Suppressor macrophage treated with lipopolysaccharide for 1 hour (primary cell): ENCODE data around the gene SNAPIN.
"Not testable (repeated sequence)": the region's sequence is repeated elsewhere in the genome, so short reads cannot be mapped to it uniquely, and the experiment has no call there.

ENCODE experiments used
- DNase-seq, 3 donors: peaks; one replicate each; pipeline ENCODE4 v3.0.0-alpha.2; 2020 to 2022

The SNAPIN gene

DNA sequence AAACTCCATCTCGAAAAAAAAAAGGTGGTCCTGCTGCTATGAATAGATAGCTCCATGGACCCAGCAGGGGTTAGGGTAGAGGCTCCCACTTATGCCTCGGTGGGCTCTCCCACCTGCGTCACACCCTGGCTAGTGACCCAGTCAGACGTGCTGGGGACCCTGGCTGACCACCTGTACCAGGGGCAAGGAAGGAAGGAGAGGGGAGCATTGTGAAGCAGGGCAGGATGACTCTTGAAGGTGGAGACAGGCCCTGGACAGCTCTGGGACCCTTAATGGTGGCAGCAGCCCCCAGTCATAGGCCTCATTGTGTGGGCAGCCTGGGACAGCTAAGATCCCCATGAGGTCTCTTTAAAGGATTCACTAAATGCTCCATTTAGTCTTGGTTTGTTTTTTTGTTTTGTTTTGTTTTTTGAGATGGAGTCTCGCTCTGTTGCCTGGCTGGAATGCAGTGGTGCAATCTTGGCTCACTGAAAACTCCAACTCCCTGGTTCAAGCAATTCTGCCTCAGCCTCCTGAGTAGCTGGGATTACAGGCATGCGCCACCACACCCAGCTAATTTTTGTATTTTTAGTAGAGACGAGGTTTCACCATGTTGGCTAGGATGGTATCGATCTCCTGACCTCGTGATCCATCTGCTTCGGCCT, 10.4 kb upstream of the SNAPIN start:
- DNase-seq: no peak

DNA sequence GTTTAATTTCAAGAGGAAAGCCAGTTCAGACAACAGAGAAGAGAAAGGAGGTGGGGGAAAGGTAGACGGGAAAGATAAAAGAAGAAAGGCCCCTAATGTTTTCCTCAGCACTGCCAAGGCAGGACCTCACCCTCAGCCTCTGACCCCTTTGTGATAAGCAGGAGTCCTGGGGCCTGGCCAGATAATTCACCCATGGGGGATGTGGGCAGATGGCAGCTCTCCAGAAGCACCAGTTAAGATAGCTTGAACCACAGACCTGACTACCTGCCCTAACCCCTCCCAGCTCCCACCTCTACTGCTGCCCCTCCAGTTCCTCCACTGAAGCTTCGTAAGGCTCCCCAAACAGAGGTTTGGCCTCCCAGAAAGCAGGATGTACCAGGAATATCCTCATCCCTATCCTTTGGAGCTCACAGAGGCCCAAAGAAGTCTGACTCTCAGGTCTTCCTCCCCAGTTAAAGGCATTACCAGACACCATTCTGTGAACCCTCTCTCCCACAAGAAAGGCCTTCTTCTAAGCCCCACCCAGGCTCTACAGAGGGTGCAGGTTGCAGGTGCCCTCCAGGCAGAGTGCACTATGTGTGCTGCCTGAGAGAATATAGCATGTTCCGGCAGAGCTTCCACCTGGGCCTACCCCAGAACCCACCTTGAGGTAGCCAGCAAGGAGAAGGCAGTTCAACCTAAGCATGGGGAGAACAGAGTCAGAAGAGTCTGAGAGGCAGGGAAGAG, 9.2 kb upstream of the SNAPIN start:
- DNase-seq: no peak

DNA sequence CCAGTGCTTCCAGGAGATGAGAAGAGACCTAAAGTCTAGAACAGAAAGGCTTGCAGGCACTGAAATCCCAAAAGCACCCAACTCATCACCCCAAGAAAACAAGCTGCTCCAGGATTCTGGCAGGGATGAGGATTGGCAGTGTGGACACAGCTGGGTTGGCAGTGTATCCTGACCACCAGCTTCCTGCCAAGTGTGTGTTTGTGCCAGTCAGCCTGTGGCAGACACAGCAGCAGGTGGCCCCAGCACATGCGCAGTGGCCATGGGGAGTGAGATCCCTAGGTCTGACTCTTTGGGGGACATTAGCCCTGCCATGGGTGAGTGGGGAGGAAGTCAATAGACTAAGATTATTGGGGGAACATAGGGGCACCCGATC, 8.7 kb upstream of the SNAPIN start:
- DNase-seq: no peak

DNA sequence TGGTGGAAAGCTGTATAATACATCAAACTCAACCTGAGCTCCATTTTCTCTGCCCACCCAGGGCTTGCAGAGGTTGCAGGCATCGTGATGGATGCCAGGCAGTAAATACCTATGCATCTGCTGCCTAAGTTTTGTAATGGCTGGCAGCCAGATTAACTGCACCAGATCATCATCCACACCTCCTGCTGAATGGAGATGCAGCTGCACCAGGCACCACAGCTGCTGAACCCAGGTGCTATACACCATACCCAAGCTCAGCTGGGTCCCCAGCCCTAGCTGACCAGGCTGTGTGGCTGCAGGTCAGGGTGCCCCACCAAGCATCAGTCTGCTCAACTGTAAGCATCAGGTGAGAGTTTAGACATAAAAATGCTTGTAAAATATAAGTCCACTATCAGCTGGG, 6.7 kb upstream of the SNAPIN start:
- no peak for DNase-seq

DNA sequence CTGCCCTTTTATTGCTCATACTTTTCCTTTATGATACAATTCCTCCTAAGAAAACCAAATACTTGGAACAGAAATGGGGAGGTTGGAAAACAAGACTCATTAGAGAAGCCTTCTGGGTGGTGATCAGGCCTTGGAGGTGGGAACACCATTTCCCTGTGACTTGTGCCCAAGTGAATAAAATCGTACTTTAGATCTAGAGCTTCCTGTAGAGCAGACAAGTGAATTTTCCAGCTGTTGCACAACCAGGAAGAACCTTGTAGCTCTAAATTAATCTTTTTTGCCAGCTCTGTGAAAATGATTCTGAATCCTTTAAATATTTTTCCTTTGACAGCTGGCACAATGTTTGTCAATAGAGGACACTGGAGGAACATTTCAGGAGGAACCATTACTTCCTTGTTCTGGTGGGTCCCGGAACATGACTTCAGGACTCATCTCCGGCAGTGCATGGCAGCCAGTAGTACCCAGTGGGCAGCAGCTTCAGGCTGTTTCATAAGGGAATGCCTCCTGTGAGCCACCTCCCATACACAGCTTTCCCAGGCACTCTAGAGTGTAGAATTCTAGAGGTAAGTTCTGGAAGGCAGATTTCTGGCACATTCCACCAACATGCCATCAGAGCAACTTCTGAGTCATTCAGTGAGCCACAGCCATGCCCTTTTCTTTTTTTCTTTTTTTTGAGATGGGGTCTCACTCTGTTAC, 5.5 kb upstream of the SNAPIN start:
- DNase-seq: peak; percentile 67 to 79 (median 70)

DNA sequence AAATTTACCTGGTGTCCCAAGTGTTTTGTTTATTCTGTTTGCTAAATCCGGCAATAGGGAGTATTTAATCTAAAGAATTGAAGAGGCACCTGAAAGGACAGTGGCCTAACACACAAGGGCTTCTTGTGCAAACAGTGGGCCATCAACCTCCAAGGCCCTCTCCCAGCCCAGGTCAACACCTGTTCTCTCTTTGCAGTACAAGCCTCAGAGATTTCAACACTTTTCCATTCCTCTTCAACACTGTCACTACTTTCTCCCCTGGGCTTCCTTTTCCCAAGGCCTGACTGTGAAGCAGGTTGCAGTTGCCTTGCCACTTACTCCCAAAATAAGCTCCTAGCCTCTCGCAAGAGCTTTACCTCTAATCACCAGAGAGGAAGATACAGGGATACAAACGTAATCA, 3.2 kb upstream of the SNAPIN start:
- no peak for DNase-seq

DNA sequence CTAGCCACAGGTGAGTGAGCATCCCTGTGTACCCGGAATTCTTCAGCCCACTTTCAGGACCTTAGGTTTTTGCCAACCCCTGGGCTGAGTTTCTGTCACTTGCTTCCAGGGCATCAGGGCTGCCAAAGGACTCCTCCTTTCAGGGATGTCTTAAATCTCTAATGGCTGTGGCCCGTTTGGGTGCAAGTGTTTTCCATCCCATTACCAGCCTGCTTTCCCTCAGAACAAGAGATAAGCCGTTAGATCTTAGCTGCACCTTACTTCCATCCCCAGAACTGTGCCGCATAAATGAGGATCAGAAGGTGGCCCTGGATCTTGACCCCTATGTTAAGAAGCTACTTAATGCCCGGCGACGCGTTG, 652 bp downstream of the SNAPIN start:
- no peak for DNase-seq

DNA sequence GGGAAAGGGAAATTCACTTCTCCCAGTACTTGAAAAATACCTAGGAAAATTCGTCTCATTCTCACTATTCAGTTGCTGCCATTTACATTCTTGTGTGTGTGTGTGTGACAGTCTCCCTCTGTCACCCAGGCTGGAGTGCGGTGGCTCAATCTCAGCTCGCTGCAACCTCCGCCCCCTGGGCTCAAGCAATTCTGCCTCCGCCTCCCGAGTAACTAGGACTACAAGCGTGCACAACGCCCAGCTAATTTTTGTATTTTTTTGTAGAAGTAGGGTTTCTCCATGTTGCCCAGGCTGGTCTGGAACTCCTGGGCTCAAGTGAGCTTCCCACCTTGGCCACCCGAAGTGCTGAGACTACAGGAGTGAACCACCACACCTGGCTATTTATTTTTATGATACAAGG, 1.2 kb downstream of the SNAPIN start:
- DNase-seq: no peak

DNA sequence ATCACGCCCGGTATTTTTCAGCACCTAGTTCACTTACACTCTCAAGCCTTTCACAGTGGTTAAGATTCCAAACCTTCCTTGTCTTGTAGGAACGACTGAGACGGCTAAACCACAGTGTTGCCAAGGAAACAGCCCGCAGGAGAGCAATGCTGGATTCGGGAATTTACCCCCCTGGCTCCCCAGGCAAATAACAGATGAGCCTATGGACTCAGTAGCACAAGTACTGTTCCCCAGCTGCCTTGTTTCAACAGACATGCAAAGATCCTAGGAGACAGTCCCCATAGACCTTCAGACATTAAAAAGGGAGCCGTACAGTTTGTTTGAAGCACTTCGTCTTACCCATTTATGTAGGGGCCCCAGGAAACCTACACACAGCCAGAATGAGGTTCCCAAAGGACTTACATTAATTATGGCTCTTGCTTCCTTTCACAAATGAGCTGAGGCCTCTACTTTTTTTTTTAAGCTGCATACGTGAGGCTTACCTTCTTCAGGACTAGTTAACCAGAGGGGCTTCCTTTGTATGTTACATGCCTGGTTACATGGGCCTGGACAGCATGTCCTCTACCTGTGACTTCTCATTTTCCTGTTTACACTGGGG, 2.7 kb downstream of the SNAPIN start:
- no peak for DNase-seq

DNA sequence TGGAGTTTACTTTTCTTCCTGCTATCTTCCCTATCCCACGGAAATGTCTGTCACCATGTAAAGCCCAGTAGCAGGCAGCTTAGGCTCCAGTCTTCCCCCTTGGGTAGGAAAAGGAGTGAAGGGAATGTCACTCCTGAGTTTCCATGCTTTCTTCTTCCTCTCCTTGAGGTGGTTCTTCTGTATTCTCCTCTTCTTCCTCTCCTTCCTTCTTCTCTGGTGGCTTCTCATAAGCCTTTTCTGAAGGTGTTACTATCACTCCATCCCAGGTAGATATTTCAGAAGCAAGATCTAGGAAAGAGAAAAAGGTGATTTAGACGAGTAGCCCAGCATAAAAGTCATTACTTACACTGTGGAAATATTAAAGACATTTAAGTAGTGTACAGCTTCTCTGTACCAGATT, 3.8 kb downstream of the SNAPIN start:
- no peak for DNase-seq

DNA sequence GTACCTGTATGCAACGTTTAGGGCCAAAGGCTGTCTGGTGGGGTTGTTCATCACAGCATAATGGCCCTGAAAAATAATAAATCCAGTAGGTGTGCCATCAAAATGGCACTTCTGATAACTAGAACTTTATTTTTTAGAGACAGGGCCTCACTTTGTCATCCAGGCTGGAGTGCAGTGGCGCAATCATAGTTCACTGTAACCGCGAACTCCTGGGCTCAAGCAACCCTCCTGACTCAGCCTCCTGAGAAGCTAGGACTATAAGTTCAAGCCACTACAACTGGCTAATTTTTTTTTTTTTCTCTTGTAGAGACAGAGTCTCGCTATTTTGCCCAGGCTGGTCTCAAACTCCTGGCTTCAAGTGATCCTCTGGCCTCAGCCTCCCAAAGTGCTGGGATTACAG, 4.7 kb downstream of the SNAPIN start:
- DNase-seq: no peak

DNA sequence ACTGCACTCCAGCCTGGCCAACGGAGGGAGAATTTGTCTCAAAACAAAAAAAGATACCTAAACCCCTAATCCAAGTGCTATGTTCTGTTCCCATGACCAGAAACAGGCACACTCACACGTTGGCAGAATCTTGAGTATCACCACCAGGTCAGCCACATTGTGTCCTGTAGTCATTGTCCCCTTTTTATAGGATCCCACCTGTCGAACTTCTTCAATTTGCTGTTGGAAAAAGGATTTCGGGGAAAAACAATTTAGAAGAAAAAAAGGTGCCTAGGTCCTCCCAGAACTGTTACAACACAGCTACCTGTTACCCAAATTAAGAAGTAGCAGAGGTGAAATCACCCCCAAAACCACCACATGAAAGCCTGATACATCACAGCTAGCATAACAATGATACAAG, 8.9 kb downstream of the SNAPIN start:
- DNase-seq: no peak

DNA sequence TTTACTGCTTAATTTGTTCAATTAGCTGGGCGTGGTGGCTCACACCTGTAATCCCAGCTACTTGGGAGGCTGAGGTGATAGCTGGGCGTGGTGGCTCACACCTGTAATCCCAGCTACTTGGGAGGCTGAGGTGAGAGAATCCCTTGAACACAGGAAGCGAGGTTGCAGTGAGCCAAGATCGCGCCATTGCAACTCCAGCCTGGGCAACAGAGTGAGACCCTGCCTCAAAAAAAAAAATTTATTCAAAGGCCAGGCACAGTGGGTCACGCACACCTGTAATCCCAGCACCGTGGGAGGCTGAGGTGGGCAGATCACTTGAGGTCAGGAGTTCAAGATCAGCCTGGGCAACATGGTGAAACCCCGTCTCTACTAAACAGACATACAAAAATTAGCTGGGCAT, 10.2 kb downstream of the SNAPIN start:
- DNase-seq: not testable (repeated sequence)

DNA sequence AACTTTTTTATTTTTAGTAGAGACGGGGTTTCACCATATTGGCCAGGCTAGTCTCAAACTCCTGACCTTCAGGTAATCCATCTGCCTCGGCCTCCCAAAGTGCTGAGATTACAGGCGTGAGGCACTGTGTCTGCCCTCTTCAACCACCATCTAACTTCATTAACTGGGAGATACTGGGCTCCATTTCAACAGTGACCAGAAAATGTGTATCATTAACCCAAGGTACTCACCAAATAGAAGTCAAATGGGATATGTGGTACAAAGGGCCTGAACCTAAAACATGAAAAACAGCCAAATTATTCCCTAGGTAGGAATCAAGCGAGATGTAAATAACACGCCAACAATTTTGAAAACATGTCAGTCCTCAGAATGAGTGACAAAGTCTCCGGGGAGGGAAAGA, 11.1 kb downstream of the SNAPIN start:
- no peak for DNase-seq

DNA sequence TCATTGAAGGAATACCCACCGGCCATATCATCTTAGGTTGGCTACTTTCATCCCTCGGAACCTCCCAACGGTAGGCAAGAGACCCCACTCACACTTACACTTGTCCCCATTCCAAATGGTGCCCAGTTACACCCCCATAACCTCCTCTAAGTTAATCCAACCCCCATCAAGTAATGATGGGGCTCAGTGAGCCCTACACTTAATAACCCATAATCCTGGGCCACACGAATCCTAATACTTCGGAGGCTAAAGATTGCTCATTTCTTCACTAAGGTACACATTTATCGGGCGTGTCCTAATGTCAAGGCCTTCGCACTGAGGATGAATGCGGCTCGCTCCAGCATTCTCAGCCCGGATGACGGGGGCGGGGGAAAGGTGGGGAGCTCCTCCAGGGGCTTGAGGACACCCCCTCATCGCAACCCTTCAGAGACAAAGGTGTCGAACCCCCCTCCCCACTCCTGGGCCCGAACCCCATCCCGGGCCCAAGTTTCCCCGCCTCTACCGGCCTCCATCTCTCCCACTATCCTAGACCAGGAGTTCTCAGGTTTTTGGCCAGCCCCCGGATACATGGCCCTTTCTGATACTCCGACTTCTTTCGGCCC, 11.9 kb downstream of the SNAPIN start:
- DNase-seq: no peak

DNA sequence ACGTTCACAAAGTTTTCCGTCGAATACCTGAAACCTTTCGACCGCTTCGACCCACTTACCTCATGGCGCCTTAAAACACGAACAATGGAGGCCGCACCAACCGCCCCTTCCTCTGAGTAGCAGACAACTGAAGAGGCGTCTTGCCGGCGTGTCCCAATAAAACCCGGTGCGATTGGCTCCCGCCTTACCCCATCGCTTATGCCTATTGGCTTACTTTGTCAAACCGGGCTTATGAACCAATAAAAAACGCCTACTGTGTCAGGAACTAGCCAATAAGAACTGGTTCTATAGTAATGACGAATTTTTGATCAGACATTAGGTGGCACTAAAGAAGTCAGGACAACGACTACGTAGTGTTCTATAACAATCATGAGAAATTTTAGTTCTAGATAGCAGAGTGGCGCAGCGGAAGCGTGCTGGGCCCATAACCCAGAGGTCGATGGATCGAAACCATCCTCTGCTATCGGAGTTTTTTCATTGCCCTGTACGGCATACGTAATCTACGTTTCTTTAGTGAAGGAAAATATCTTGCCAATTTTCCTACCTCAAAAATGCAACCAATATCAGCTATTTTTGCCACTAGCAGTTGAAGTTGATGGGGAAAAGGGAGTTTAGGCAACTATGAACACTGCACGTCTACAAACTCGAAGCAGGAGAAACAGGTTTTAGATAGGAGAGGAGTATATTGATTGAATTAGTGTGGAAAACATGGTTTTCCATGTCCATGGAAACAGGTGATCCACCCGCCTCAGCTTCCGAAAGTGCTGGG, 12.5 kb downstream of the SNAPIN start, which contains the start of gene ILF2:
ILF2 (minus strand) TSS at position 135 of the 769 bp plus-strand sequence; CDS start at position 64, 71 bp downstream.
- DNase-seq: peak; percentile 97 to 100 (median 99)

DNA sequence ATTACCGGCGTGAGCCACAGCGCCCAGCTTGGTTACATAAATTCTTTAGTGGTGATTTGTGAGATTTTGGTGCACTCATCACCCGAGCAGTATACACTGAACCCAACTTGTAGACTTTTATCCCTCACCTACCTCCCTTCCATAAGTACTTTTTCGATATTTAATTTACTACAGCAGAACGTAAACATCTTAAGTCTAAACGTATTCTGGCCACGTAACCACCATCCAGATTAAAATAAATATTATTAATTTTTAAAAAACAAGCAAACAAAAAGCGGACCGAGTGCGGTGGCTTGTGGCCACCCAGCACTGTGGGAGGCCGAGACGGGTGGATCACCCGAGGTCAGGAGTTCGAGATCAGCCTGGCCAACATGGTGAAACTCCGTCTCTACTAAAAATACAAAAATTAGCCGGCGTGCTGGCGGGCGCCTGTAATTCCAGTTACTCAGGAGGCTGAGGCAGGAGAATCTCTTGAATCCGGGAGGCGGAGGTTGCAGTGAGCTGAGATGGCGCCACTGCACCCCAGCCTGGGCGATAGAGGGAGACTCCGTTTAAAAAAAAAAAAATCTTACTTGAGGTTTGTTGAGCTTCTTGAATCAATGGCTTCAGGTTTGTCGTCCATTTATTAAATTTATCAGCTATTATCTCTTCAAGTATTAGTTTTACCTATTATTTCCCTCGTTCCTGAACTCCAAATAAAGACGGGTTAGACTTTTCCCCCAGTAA, 13.3 kb downstream of the SNAPIN start:
- DNase-seq: peak; percentile 51 to 63 (median 55)

DNA sequence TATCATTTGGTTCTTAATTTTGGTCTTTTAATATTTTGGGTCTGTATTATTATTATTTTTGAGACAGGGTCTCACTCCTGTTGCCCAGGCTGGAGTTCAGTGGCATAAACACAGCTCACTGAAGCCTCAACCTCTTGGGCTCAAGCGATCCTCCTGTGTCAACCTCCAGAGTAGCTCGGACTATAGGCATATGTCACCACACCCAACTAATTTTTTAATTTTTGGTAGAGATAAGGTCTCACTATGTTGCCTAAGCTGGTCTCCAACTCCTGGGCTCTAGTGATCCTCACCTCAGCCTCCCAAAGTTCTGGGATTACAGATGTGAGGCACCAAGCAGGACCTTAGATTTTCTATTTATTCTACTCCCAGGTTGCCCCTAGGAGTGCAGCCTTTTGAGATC, 15.0 kb downstream of the SNAPIN start:
- DNase-seq: no peak

DNA sequence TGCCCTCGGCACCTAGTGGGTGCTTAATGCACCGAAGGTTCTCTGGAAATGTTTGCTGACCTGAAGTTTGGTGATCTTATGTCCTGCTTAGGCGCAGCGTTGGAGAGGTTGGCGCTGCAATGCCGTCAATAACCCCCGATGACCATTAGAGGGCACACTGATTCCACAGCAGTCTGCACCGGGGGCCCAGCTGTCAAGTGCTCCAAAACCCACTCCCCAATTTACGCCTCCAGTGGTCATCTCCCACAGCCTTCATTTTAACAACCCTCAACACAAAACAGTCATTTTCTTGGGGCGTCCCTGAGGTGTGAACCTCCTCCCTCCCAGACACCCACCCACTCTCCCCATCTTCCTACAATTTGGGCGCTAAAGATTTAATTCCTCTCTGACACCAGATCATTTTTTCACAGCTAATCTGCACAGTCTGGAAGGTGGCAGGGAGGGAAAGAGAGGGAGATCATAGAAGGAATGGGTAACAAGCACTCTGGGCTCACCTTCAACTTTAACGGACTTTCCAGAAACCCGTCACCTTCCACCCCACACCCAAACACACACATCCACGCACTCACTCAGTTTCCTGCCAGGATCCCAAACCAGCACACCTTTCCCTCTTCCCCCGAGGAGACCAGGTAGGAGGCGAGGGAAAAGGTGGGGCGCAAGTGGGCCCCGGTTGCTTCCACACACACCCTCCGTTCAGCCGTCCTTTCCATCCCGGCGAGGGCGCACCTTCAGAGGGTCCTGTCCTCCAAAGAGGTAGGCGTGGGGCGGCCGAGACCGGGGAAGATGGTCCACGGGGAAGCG, 19.4 kb downstream of the SNAPIN start:
- peak; percentile 61 to 76 (median 74) for DNase-seq

DNA sequence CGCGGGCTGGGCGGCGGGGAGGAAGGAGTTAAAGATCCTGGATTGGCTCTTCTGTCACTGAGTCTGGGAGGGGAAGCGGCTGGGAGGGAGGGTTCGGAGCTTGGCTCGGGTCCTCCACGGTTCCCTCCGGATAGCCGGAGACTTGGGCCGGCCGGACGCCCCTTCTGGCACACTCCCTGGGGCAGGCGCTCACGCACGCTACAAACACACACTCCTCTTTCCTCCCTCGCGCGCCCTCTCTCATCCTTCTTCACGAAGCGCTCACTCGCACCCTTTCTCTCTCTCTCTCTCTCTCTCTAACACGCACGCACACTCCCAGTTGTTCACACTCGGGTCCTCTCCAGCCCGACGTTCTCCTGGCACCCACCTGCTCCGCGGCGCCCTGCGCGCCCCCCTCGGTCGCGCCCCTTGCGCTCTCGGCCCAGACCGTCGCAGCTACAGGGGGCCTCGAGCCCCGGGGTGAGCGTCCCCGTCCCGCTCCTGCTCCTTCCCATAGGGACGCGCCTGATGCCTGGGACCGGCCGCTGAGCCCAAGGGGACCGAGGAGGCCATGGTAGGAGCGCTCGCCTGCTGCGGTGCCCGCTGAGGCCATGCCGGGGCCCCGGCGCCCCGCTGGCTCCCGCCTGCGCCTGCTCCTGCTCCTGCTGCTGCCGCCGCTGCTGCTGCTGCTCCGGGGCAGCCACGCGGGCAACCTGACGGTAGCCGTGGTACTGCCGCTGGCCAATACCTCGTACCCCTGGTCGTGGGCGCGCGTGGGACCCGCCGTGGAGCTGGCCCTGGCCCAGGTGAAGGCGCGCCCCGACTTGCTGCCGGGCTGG, 20.2 kb downstream of the SNAPIN start, which contains the start of gene NPR1:
NPR1 (plus strand) TSS at position 170 of the 818 bp plus-strand sequence; CDS start at position 591, 421 bp downstream.
- DNase-seq: peak in 1 of 3 donors; percentile 52
